CD4-positive, alpha-beta T cell treated with Interleukin-10 for 1 hour (primary cell): ENCODE results near the gene ALK.
"Not testable (repeated sequence)": the region's sequence is repeated elsewhere in the genome, so short reads cannot be mapped to it uniquely, and the experiment has no call there.

ENCODE experiments used
- DNase-seq: peaks from one replicate; pipeline ENCODE4 v3.0.0-alpha.2; 2020

Gene ALK

DNA sequence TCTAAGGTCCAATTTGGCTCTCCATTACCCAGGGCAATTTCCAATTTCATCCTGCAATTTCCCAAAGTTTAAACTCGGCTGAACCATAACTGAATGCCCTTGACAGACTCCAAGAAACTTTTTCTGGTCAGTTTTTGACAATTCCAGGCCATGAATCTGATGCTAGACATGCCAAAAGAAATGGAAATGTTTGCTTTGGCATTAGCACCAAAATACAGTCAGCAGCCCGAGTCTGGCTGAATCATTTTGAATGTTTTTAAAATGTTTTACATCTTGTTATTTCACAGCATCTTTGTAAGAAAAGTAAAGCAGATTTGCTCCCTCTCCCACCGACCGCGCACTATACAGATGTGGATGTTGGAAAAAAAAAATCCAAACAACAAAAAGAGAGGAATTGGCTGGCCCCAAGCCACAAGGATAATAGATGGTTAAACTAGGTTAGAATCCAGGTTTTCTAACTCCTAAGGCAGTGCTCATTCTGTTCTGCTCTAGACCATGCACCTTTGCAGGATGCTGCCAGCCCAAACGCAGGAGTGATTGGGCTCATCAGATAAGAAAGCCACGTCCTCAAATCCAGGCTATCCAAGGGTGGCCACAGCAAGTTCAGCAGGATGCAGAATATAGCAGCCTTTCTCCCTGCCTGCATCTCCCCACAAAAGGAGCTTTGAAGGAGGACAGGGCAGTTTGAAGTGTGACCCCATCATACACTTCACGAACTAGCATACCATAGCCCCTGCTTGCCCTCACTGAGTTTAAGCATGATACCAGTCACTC is 167.5 kb downstream of the ALK start:
- DNase-seq, result no peak

DNA sequence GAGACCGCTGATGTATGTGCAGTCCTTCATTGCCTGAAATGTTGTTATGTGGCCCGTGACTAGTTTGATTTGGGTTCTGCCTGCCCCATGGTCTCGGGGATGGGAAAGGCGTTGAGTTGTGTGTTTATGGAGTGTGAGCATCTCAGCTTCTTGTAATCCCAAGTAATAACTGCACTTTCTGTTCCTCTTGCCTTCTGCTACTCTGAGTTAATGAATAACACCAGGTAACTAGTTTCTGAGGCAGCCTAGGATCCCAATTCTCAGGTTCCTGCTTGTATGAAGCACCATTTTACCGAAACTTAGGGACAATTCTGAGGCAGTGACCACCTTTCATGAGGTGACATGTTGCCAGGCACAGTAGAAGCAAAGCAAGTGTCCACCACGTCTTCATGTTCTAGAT is 170.0 kb downstream of the ALK start:
- DNase-seq, result no peak

DNA sequence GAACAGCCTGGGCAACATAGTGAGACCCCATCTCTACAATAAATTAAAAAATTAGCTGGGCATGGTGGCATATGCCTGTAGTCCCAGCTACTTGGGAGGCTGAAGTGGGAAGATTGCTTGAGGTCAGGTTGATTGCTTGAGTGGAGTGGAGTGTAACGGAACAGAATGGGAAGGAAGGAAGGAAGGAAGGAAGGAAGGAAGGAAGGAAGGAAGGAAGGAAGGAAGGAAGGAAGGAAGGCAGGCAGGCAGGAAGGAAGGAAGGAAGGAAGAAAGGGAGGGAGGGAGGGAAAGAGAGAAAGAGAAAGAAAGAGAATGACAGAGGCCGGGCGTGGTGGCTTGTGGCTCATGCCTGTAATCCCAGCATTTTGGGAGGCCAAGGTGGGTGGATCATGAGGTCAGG is 170.9 kb downstream of the ALK start:
- DNase-seq, result not testable (repeated sequence)

DNA sequence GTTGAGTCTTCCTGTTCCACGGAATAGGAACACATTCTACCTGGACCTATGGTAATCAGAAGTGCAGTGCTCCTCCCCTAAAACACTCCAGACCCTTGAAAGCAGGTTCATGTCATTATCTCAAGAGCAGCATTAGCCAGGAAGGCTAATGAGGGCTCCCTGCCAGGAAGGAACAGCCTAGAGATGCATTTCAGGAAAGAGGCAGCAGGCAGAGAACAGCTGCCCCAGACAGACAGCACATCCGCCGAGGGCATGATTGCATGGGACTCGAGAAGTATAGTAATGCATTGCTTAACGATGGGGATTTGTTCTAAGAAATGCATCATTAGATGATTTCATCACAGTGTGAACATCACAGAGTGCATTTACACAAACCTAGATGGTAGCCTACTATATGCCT is 171.5 kb downstream of the ALK start:
- DNase-seq, result no peak

DNA sequence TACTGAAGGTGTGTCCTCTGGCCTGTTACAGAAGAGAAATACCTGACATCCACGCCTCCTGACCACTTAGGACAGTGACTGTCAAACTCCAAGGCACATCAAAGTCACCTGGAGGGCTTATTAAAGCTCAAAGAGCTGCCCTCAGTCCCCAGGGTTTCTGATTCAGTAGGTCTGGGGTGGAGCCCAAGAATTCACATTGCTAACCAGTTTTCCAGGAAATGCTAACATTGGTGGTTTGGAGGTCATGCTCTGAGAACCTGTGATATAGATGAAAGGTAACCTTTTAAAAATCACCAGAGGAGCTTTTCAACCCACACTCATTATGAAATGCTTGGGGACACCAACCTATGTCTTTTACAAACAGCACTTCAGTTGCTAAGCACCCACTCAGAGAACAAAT is 172.3 kb downstream of the ALK start:
- no peak for DNase-seq

DNA sequence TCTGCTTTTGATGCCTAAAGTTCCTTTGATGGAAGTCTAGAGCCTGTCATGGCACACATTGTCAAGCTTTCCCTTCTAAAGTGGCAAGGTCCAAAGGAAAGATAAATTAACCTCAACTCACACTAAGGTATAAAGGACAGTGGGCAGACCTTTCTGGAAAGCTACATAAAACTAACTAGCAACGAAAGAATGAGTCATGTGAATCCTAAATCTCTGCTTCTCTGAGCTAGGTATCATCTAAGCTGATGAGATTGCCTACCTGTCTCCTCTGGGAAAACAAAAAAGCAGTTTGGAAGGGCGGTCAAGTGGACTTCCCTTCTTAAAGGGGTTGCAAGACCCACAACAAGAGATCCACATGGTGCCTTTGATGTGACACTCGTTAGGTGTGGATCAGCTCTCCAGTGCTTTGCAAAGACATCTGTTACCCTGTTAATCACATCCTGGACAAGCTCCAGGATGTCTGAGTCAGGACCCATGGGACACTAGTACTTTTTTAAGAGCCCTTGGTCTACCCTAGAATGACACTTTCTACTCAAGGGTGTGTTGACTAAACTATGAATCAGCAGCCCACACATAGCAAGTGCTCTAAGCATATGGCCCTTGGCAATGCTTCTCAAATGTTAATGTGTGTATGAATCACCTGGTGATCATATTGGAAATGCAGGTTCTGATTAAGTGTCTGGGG is 173.5 kb downstream of the ALK start:
- DNase-seq, result no peak

DNA sequence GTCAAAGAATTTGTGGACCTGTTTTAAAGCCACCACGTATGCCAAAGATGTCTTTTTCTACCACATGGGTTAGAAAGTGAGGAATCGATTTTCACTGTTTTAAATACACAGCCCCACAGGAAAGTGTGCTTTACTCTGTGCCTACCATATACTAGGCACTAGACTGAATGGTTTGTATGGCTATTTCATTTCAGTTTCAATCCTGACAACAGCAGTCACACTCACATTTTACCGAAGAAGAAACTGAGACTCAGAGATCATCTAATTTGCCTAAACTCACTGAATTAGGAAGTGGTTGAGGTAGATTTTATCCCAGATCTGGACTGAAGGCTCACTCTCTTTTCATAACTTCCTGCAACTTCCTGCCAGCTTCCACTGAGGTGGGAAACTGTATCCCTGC is 176.4 kb downstream of the ALK start:
- no peak for DNase-seq

DNA sequence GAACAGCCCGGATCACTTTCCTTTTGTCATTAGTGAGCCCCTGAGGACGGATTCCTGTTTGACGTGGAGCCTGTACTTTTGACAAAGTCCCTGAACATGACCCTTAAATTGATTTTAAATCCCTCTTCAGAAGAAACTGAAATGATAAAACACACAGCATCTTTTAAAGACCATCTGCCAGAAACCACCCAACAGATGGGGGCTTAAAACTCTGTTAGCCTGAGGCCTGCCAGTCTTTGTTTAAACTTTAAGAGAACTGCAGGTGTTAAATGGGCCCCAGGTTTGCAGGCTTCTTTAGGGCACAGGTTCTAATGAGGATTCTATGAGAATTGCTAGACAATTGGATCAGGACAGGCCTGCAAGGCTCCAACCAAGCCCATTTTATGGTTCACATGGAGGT is 177.9 kb downstream of the ALK start:
- no peak for DNase-seq

DNA sequence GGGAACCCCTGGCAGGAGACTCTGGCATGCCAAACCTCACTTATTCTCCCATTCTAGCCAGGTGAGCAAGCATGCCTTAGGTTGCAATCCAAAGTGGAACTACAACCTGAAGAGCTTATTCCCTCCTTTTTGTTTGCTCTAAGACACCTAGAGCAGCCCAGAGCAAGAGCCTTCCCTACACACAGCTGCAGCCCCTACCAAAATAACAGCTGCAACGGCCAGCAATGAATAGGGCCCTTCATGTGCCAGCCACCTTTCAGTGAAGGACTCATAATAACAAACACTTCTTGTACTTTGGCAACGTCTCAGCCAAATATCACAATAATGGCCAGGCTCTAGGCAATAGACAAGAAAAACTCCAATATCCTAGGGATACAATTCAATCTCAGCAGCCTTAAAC is 178.7 kb downstream of the ALK start:
- no peak for DNase-seq

DNA sequence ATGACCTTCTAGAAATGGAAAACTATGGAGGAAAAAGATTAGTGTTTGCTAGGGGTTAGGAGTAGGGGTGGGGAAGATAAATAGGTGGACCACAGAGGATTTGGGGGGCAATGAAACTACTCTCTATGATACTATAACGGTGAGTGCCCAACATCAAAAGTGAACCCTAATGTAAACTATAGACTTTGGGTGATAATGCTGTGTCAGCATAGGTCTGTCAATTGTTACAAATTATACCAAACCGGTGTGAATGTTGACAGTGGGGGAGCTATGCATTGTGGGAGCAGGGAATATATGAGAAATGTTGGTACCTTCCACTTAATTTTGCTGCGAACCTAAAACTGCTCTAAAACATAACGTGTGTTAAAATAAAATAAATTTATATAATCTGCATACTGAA is 180.3 kb downstream of the ALK start:
- DNase-seq, result no peak

DNA sequence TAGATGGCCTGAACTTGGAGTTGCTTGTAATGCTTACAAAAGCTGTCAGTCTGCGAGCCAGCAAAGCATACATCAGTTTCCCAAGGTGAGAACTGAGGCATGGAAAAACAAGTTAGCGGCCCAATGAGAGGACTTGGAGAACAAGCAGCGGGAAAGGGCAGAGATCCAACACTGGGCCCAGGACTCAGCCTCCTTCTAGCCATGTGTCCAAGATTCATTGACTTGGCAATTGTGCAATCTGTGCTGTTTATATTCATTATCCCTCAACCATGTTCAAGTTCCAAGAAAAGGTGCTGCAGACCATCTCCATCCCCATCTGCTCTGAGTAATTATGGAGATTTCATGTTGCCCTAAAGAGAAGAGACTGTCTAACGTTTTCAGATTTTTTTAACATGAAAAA is 187.4 kb downstream of the ALK start:
- DNase-seq, result no peak

DNA sequence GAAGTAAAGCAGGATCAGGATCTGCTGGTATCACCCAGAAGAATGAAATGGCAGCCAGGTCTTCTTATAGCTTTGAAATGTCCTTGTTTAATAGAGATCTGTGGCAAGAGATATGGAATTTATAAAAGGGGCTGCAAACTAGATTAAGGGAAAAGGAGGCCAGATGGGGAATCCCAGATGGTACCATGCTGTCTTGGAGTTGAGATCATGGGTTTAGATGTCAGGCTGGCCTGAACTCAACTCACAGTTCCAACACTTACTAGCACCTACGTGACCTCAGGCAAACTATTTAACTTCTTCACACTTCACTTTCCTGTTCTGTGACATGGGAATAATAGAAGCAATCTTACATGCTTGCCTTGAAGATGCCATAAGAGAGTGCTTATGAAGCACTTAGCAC is 188.2 kb downstream of the ALK start:
- DNase-seq, result no peak

DNA sequence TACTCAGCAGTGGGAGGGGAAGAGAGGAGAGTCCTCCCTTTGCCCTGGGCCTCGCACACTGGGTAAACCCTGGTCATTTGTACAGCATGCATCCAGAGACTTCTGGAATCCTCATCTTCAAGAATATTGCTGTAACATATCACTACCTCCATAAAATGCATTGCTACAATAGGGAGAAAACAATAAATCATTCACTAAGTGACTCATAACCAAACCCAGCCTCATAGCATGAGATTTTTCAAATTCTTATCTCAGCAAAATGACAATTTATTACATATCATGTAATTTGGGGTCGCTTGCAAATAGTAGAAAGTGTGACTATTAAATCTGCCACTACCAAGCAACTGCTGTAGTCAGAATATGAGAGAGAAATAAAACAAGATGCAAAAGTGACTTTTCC is 189.4 kb downstream of the ALK start:
- DNase-seq, result no peak

DNA sequence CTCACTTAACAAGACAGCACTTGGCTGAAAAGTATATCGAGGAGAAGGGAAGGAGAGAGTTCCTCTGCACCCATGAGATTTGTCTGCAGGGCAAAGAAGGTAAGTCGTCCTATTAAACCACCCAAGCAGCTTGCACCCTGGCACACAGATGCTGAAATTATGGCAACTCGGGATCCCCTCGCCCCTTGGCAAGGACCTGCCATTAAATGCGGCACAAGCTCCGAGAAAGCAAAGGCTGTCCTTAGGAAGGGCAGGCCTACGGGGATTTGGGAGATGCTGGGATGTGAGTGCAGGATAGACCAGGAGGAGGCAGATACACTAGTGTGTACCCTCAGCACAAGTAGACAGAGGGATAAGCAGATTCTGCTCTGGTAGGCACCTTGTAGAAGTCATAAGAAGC is 191.5 kb downstream of the ALK start:
- no peak for DNase-seq

DNA sequence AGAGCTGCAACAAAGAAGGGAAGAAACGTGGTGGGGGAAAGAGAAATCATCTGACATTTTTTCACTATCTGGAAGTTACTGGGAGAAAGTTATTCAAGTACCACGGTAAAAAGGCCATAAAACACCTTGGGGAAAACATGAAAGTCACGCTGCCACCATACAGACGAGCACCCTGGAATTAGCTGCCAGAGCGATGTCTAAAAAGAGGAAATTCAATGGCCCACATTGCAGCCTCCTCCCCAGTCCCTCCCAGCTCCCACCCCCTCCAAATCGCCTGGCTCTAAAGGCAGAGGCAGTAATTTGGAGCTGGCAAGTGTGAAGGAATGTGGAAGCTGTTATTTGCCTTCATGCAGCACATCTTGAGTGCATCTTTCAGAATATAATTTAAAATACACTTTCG is 192.0 kb downstream of the ALK start:
- DNase-seq, result no peak

DNA sequence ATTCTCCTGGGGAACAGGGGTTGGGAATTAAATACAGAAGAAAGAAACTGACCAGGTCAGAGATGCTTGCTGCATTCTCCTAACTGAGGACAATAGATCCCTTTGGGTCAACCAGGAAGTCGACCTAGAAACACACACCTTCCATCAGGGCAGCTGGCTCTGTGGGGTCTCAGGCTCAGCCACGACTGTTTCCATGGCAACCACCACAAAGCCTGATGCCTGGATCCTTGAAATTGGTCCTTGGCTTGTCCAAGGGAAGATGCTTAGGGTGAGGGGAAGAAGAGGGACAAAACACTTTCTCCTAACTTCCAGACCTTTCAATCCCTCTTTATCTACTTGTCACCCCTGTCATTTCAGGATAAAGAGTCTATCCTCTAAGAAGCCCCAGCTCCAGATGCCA is 194.4 kb downstream of the ALK start:
- no peak for DNase-seq

DNA sequence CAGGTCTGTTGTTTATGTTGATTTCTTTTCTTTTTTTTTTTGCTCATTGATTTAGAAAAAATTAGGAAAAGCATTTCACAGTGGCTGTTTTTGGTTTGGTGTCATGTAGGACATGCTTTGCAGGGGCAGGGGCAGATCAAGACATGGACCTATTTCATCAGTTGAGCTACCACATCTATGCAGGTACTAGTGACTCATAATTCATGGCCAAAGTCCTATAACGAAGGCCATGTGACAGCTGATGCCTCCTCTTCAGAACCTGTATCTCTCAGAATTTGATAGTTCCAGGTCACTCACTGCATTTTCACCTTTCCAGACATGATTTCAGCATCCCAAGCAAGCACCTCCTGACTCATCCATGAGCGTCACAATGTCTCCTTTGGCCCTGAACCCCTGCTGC is 195.8 kb downstream of the ALK start:
- no peak for DNase-seq

DNA sequence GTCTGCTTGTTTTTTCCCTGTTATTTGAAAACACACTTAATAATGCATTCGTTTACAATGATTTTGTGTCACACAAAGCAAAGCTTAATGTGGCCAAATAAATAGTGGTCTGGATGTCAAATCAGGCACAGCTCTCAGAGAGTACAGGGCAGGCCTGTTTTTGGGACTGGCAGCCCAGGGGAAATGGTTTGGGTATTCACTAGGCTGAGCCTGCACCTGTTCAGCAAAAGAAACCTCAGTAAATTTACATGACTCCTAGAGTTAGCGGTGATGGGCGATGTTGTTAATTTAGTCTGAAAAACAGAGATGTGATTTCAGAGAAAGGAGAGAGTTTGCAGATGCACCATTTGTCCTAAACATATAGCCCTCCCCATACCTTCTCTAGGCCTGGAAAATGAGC is 197.1 kb downstream of the ALK start:
- DNase-seq, result no peak

DNA sequence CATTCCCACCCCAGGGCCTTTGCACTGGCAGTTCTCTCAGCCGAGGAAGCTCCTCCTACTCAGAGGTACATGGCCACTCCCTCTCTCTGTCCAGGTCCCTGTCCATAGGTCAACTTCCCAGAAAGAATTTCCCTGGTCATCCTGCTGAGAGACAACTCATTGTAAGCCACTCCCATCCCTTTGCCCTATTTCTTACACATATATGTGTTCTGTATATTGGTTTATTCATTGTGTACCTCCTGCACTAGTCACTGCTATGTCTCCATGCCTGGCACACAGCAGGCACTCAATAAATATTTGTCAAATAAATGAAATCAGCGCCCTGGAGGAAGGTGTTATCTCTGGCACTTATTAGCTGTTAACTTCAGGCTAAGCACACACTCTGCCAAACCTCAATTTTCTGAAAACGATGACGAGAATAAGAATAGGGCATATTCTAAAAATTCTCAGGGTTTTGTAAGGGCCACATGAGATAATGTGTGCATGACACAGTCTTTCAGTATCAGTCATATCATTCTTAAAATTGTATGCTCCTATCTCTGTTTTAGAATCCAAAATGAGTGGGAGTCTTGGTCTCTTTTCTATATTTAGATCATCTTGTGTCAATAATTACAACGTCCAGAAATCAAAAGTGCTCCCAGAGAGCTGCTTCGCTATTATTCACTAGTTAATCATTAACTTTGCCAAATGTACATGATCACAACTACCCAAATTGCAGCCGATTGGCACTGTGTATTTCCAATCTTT is 198.0 kb downstream of the ALK start:
- no peak for DNase-seq

DNA sequence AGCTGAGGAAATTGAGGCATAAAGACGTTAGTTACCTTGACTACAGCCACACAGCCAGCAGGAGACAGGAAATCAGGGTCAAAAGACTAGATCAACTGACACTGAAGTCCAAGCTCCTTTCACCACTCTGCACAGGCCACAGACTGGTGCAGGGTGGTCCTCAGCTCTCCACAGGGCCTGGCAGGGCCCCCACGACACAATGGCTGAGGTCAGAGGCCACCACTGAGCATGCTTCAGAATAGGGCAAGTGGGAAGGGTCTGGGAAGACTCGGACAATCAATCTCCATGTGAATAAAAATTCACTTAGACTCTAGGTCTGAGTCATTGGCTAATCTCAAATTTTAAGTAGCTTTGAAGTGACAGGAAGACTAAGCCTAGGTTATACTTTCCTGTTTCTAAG is 201.7 kb downstream of the ALK start:
- DNase-seq, result no peak

DNA sequence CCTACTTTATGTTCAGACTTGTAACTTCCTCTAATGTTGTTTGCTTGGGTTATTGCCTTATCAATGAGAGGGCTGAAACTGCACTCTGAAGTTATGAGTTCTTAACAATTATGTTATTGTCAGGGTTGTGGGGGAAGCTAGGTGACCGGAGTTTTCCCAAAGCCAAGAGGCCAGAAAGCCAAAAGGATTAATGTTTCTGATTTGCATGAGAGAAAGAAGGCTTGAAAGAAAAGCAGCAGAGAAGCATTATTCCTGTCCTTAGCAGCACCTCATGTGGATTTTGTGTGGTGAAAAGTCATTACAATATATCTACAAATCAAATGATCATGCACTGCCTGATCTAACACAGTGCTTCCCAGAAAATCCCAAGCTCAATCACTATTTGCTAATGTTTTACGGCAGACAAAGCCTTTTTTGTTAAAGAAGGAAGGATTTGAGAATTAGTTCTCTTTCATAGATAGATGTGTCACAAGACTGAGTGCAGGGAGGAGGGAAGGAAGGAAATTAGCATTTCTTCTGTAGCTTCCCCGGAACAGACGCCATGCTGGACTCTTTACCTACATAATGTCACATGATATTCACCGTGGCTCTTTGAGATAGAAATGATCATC is 203.2 kb downstream of the ALK start:
- no peak for DNase-seq

DNA sequence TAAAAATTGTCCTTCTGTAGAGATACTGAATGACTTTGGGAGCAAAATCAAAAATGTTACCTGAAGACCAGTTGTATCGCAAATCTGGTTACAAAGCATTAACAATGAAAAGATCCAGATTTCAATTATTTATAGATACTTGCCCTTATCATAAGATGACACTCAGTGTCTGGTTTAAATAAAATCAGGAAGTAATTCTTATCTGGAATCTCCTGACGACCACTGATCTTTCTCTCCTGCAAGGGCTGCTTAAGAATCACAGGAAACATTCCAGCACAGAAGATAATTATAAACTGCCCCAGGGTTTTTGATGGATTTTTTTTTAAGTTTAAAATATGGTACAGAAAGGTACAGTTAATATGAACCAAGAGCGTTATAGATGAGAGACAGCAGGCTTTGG is 205.7 kb downstream of the ALK start:
- no peak for DNase-seq

DNA sequence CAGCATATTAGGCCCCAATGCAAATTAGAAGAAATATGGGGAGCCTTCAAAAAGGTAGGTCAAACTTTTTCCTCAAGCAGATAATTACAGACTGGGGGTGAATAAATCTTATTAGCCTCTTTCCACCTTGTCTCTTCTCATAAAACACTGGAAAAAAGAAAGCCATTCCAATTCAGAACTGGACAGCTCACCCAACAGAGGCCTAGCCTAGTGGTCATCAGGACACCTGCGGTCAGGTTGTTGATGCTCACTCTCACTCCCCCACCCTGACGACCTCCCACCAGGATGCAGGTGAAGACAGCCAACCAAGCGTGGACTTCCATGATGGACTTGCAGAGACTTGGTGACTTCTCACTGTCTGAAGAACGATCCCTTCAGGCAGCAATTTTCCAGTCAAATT is 207.1 kb downstream of the ALK start:
- no peak for DNase-seq
